ENCODE data around the gene LMNB1.
"Not testable (repeated sequence)": the region's sequence is repeated elsewhere in the genome, so short reads cannot be mapped to it uniquely, and the experiment has no call there.

Gene LMNB1

DNA sequence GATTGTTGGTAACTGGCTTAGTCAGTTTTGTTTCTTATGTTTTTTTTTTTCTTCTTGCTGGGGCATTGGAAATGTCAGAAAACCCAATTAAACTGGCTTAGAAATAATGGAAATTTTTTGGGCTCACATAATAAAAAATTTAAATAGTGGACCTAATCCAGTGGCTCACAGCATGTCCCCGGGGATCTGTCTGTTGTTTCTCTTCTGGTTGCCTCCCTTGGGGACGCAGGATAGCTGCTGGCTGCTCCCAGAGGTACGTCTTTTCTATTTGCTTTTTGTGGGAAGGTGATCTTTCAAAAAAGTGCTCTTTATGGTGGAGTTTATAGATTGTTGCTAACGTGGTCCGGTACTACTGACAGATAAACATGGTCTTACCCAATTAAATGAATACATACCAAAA, 52.2 kb downstream of the LMNB1 start:
- no peak for DNase-seq

- DNase-seq: no peak
Observed at GRCh38 chr5:126830061-126830460, 53.1 kb downstream of the LMNB1 start.

- DNase-seq: no peak
Observed at GRCh38 chr5:126831156-126831555, 54.2 kb downstream of the LMNB1 start.

DNA sequence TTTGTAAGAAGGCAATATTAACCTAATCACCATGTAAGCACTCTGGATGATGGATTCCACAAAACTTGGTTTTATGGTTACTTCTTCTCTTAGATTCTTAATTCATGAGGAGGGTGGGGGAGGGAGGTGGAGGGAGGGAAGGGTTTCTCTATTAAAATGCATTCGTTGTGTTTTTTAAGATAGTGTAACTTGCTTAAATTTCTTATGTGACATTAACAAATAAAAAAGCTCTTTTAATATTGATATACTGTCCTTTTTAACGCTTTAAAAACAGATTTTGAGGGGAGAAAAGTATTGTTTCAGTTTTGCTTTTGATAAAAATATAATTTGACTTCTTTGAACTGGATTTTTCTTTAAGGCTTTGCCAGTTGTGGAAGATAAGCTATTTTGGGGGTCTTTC, 59.8 kb downstream of the LMNB1 start:
- DNase-seq: no peak

DNA sequence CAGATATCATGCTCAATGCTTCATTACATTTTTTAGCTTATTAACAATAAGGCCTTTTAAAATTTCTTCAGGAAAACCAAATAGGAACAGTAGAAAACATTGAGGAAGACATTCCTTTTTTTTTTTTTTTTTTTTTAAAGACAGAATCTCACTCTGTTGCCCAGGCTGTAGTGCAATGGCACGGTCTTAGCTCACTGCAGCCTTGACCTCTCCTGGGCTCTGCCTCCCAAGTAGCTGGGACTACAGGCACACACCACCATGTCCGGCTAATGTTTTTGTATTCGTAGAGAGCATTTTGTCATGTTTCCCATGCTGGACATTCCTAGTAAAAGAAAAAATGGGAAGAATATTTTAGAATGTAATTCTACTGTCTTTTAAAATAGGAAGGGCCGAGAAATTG, 60.3 kb downstream of the LMNB1 start:
- DNase-seq: no peak

GRCh38 chr5:126837906-126838539, 61.1 kb downstream of the LMNB1 start:
- DNase-seq: no peak

DNA sequence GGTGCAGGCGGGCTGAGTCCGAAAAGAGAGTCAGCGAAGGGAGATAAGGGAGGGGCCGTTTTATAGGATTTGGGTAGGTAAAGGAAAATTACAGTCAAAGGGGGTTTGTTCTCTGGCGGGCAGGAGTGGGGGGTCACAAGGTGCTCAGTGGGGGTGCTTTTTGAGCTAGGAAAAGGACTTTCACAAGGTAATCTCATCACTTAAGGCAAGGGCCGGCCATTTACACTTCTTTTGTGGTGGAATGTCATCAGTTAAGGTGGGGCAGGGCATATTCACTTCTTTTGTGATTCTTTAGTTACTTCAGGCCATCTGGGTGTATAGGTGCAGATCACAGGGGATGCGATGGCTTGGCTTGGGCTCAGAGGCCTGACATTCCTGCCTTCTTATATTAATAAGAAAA, 62.5 kb downstream of the LMNB1 start:
- DNase-seq: not testable (repeated sequence)

GRCh38 chr5:126843375-126843774, 66.4 kb downstream of the LMNB1 start:
- DNase-seq: not testable (repeated sequence)

DNA sequence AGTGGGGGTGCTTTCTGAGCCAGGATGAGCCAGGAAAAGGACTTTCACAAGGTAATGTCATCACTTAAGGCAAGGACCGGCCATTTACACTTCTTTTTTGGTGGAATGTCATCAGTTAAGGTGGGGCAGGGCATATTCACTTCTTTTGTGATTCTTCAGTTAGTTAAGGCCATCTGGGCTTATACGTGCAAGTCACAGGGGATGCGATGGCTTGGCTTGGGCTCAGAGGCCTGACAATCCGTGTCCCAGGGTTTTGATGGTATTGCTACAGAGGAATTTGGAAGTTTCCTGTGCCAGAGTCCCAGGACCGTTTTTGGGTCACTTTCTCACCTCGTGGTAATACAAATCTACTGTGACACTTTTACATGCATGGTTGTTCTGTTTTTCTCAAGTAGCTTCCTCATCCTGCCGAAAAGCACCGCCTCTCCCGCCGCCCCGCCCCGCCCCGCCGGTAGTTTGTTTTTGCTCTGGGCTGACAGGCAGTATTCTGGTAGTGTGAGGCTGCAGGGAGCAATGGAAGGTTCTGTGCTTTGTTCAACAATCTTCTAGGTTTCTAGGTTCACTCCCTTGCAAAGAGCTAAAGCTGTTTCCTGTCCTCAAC, 68.6 kb downstream of the LMNB1 start:
- peak; percentile 36 to 50 for DNase-seq

DNA sequence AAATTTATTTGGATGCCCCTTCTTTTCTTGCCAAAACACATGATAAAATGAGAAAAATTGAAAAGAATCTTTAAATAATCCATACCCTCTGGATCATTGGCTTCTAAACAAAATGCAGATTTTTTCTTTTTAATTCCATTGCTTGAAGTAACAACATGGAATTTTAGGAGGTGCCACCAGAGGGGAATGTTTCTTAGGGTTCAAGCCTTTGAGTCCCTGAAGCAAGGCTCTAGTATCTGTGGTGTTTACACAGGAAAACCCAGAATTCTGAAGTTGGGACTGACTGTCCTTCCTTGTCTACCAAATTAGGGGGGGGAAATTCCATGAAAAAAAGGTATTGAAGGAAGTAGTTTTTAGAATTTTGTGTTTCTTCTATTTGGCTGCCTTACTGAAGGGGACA, 69.4 kb downstream of the LMNB1 start:
- no peak for DNase-seq

DNA sequence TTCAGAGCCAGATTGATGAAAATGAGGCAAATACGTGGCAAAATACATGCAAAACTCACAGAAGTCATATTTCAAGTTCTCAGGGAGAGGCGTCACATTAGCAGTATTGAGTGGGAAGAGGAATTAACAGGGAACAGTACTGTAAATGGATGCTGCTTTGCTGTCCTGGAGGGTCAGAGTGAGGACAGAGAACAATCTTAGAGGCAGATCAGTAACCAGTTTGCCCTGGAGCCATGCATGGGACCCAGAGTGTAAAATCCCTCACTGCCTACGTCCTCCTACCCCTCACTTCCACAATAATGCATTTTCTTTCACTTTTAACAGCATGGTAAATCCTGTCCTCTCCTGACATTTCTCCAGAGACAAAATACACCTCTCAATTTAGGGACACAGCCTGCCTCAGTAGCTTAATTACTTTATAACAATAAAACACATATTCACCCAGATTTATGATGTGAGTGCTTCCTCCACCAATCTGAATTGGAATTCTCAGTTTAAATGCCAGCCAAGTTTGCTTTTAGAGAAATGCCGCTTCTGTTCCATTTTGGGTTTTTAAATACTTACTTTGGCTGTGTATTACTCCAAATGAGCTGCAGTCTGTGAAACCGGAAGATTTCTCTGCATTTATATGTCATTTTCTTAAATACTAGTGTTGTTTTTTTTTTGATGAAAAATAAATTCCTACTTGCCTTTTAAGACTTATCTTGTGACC, 70.0 kb downstream of the LMNB1 start:
- DNase-seq: no peak

- DNase-seq: no peak
Observed at GRCh38 chr5:126847456-126847820, 70.5 kb downstream of the LMNB1 start.

DNA sequence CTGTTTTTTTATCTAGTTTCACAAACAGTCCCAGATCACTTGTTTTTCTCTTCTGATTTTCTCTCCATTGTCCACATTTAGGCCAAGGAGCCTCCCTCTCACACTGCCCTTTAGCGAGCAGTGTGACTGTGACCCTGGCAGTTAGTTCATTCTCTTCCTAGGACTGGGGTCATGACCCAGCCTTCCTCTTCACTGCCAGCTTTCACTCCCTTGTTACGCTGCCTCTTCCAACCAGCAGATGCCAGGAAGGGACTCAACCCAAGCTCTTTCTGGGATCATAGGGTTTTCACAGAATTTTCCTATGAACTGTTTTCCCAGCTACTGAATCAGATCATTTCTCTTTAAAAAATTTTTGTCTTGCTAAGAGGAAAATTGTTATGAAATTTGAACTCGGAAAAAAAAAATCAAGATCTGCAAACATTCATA, 70.9 kb downstream of the LMNB1 start:
- DNase-seq: no peak

GRCh38 chr5:126848253-126848652, 71.3 kb downstream of the LMNB1 start:
- DNase-seq: peak in 1 of 2 experiments; percentile 13

GRCh38 chr5:126849101-126849678, 72.3 kb downstream of the LMNB1 start:
- DNase-seq: peak in 1 of 2 experiments; percentile 3

DNA sequence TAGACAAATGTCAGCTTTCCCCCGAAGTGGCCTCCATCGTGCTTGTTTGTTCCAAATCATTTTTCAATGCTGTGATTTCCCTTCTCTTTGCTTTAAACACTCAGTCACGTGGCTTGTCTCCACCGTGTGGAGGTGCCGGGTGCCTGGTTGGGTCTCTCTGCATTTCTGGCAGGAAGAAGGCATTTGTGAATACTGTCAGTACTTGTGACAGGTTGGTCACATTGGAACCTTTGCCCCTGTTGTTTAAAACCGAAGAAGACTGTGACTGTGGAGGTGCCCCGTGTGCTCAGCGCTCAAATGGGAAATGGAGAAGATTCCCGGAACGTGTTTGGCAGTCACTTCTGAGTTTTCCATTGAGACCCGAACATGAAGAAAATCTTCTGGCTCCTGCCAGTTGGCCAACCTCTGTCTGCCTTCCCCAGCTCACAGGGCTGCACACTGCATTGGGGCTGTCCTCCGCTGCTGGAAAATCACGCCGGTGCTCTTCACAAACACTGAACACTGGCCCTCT, 74.6 kb downstream of the LMNB1 start:
- DNase-seq: peak; percentile 19 to 20

DNA sequence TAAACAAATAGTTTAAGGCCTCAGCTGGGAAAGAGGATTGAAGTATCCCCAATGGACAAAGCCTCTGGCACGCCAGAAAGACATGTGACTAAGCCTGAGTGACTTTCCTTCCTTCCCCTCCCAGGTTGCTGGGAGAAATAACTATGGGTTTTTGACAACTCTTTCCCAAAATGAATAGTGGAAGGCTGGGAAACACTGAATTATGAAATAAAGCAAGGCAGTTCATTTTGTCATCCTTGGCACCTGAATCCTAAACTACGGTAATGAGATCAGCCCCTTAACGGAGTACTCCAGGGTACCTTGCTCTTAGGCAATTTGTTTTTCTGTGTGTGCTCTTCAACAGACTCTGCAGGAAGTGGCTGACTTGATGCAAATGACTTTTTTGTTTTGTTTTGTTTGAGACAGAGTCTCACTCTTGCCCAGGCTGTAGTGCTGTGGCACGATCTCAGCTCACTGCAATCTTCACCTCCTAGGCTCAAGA, 75.2 kb downstream of the LMNB1 start:
- no peak for DNase-seq

DNA sequence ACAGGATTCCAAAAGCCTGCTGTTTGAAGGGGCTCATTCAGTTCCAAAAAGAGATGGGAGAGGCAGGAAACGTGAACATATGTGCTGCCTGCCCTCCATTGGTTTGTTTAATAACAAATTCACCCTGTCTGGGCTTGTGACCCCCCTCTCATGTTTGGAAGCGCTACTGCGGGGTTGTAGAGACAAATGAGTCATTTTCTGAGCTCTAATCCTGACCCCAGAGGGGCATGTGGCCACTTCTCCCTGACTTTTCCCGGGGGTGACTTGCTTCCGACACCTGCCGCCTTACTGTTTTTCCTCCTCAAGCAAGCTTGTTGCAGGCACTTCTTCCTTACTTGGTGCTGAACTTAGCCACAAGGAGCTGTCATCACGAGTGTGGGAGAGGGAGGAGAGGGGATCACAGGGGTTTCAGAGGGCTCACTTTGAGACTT, 75.9 kb downstream of the LMNB1 start:
- DNase-seq: peak in 1 of 2 experiments; percentile 23

DNA sequence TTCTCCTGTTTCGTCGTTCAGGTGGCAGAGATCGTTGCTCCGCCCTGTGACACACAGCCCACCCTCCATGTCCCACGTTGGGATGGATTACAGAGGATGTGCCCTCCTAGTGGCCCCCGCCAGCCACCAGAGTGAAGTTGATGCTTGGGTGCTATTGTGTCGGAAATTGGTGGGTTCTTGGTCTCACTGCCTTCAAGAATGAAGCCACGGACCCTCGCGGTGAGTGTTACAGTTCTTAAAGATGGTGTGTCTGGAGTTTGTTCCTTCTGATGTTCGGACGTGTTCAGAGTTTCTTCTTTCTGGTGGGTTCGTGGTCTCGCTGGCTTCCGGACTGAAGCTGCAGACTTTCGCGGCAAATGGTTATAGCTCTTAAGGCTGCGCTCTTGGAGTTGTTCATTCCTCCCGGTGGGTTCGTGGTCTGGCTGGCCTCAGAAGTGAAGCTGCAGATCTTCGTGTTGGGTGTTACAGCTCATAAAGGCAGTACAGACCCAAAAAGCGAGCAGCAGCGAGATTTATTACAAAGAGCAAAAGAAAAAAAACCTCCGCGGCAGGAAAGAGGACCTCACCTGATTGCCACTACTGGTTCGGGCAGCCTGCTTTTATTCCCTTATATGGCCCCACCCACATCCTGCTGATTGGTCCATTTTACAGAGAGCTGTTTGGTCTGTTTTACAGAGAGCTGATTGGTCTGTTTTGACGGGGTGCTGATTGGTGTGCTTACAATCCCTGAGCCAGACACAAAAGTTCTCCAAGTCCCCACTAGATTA, 76.8 kb downstream of the LMNB1 start:
- DNase-seq: peak; percentile 32 to 37

- peak in 1 of 2 experiments; percentile 2 for DNase-seq
Observed at GRCh38 chr5:126854526-126855110, 77.7 kb downstream of the LMNB1 start.

DNA sequence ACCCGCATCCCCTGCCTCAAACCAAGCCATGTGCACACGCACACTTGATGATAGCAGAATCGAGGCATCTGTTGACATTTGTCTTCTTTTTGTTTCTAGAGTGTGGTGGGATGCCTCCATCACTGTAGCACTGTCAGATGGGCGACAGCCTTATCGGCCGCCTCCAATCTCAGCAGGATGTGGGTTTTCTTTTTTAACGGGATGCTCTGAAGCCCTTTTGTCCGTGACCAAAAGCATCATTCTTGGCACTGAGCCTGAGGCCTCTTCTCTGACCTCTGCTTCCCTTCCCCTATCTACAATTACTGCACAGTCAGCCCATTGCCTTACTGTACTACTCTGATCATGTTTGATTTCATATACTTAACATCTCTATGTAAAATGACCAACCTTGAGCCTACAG, 78.3 kb downstream of the LMNB1 start:
- peak in 1 of 2 experiments; percentile 14 for DNase-seq

Measured in activated T-cell treated with anti-CD3 and anti-CD28 coated beads, Interleukin-2, amount 50 U/mL, for 48 hours (primary cell).